Colonic mucosa (tissue), 4 donors: ENCODE measurements around the gene ISG20L2. TPM values are rescaled to one million over a fixed set of nuclear protein-coding genes. Genes with fewer than 3 reads are reported as not detected.

ENCODE experiments used
- DNase-seq: peaks from one replicate; pipeline ENCODE4 v3.0.0-alpha.2; 2020
- H3K27ac ChIP-seq: fragments of 200-600 bp; one replicate; pipeline ENCODE4 v1.8.0; 2021
- H3K27me3 ChIP-seq: fragments of 200-600 bp; one replicate; pipeline ENCODE4 v1.8.0; 2021
- H3K36me3 ChIP-seq: fragments of 200-600 bp; one replicate; pipeline ENCODE4 v1.8.0; 2021
- H3K4me1 ChIP-seq: fragments of 200-600 bp; one replicate; pipeline ENCODE4 v1.8.0; 2021; ENCODE audit warnings: mild to moderate bottlenecking
- H3K4me3 ChIP-seq: fragments of 200-600 bp; one replicate; pipeline ENCODE4 v1.8.0; 2021
- H3K9ac ChIP-seq, 2 donors: one replicate each; pipeline ENCODE4 v1.7.0; 2013; ENCODE audit warnings: control low read depth in 2 of 2, low read depth in 2 of 2, low read length in 2 of 2
- H3K9me3 ChIP-seq: fragments of 200-600 bp; one replicate; pipeline ENCODE4 v1.8.0; 2021
- CTCF ChIP-seq: fragments of 200-600 bp; IDR thresholded peaks from one replicate; pipeline ENCODE4 v1.8.0; 2022; ENCODE audit warnings: antibody characterized with exemption, mild to moderate bottlenecking
- intact Hi-C: fragments of 100-400 bp; cut with DNase I; formaldehyde crosslinking; loops from one replicate; pipeline ENCODE4 v1.14.1; 2022
- total RNA-seq, 2 donors: library from RNA; stranded (reverse); fragmentation: NEBNext Ultra II Directional in 1 of 2; extraction: Animal tissue kit (Norgen Biotek cat#: 25700) in 1 of 2; gene quantifications; one replicate each; pipeline ENCODE4 v1.2.1, GENCODE V29; 2021
- donor health status: healthy.
- donor health status: DM: no; HTN: no; CAD: no.
- donor health status: DM: no; HTN: no; CAD: no.

Gene ISG20L2
- total RNA-seq, 2 donors from 2014 or later, result 23.4 to 30.0 TPM

- Histone ChIP-seq H3K9ac (peak overlapping the region in 1 of 2 donors; percentile 99), H3K4me3 (no peak overlapping the region), H3K27me3 (no peaks in the 10 kb centered on the region), H3K4me1 (peaks cover 12% of the 10 kb centered on the region), H3K9me3 (no peaks in the 10 kb centered on the region), H3K36me3 (no peaks in the 10 kb centered on the region), H3K27ac (no peak overlapping the region)
- TF ChIP-seq CTCF, result no peak
- no peak for DNase-seq
- intact Hi-C loops, result no loop called here
Measured at GRCh38 chr1:156752843-156753482, 24.4 kb upstream of the ISG20L2 start.

GRCh38 chr1:156751757-156752481, 23.4 kb upstream of the ISG20L2 start:
- H3K27me3 ChIP-seq, result no peaks in the 10 kb centered on the region
- H3K4me3 ChIP-seq, result peak overlapping the region; percentile 95
- H3K27ac ChIP-seq, result peak overlapping the region; percentile 94
- intact Hi-C loops, result no loop called here
- peak; percentile 99 for DNase-seq
- no peak for TF ChIP-seq CTCF
- H3K9ac ChIP-seq, result peak overlapping the region; percentile 91 to 99
- H3K9me3 ChIP-seq, result no peaks in the 10 kb centered on the region
- H3K4me1 ChIP-seq, result peaks cover 18% of the 10 kb centered on the region
- no peaks in the 10 kb centered on the region for H3K36me3 ChIP-seq

- intact Hi-C loops, result no loop called here
- Histone ChIP-seq H3K4me3 (peak within 1 kb of the TSS; percentile 95), H3K4me1 (peaks cover 22% of the 10 kb centered on the region), H3K27me3 (no peaks in the 10 kb centered on the region), H3K9me3 (no peaks in the 10 kb centered on the region), H3K9ac (peak within 1 kb of the TSS; percentile 99), H3K36me3 (no peaks in the 10 kb centered on the region), H3K27ac (peak within 1 kb of the TSS; percentile 94)
- DNase-seq, result no peak
- TF ChIP-seq CTCF, result no peak
Measured at GRCh38 chr1:156751451-156751756, 22.8 kb upstream of the ISG20L2 start, which contains the start of gene HDGF. HDGF (minus strand) TSS chr1:156751675; CDS start chr1:156751429, 246 bp downstream.

GRCh38 chr1:156750711-156751450, 22.3 kb upstream of the ISG20L2 start:
- H3K36me3 ChIP-seq, result no peaks in the 10 kb centered on the region
- H3K27ac ChIP-seq, result peak overlapping the region; percentile 94
- H3K9me3 ChIP-seq, result no peaks in the 10 kb centered on the region
- no peak for TF ChIP-seq CTCF
- peak overlapping the region; percentile 95 for H3K4me3 ChIP-seq
- peak overlapping the region; percentile 98 to 99 for H3K9ac ChIP-seq
- DNase-seq, result peak; percentile 50
- H3K4me1 ChIP-seq, result peaks cover 27% of the 10 kb centered on the region
- intact Hi-C loops, result no loop called here
- no peaks in the 10 kb centered on the region for H3K27me3 ChIP-seq

- Histone ChIP-seq H3K27me3 (no peaks in the 10 kb centered on the region), H3K9me3 (no peaks in the 10 kb centered on the region), H3K9ac (peak overlapping the region; percentile 98 to 99), H3K4me1 (peaks cover 27% of the 10 kb centered on the region), H3K36me3 (no peaks in the 10 kb centered on the region), H3K4me3 (peak overlapping the region; percentile 95), H3K27ac (peak overlapping the region; percentile 94)
- TF ChIP-seq CTCF, result no peak
- intact Hi-C loops, result no loop called here
- DNase-seq, result peak; percentile 73
Measured at GRCh38 chr1:156750191-156750672, 21.7 kb upstream of the ISG20L2 start.
